ENCODE measurements around the gene ZNF470.

DNA sequence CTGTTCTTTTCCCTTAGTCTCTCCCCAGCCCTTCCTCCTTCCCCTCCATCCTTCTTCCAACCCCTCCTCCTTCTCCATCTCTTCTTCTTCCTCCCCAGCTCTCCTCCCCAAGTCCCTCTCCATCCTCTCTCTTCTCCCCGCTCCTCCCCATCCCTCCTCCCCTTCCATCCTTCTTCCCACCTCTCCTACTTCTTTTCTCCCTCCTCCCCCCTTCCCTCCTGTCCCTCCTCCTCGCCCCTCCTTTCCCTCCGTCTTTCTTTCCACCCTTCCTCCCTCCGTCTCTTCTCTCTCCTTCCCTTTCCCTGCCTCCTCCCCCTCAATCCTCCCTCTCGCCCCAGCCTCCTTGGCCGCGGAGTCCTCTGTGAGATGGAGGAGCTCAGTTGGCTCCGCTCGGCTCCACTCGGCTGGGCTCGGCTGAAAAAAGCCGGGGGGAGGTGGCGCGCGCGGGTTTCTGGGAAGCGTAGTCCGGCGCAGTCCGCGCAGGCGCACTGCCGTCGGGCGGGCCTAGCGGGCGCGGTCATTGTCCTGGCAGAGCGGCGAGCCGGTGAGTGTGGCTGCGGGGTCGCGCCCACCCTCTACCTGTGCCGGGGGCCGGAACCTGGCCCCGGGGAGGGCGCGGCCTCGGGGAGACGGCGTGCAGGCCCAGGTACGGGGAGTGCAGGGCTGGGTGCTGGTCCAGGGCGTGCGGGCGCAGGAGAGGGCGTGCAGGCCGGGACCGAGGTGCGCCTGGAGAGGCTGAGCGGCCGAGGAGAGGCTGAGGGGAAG lies 27.7 kb downstream of the ZNF470 start, which contains the start of gene ZNF71:
- TF ChIP-seq, protein P1, sequence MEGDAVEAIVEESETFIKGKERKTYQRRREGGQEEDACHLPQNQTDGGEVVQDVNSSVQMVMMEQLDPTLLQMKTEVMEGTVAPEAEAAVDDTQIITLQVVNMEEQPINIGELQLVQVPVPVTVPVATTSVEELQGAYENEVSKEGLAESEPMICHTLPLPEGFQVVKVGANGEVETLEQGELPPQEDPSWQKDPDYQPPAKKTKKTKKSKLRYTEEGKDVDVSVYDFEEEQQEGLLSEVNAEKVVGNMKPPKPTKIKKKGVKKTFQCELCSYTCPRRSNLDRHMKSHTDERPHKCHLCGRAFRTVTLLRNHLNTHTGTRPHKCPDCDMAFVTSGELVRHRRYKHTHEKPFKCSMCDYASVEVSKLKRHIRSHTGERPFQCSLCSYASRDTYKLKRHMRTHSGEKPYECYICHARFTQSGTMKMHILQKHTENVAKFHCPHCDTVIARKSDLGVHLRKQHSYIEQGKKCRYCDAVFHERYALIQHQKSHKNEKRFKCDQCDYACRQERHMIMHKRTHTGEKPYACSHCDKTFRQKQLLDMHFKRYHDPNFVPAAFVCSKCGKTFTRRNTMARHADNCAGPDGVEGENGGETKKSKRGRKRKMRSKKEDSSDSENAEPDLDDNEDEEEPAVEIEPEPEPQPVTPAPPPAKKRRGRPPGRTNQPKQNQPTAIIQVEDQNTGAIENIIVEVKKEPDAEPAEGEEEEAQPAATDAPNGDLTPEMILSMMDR (IDR thresholded peaks at IDR 0.05) = no peak
- TF ChIP-seq POLR2A (IDR thresholded peaks at IDR 0.05) (no peak), POLR2AphosphoS5 (IDR thresholded peaks at IDR 0.05) (peak; percentile 41 to 69 (median 59)), EP300 (IDR thresholded peaks at IDR 0.05) (no peak)
